ENCODE data around the gene POGK. TPM values are rescaled to one million over a fixed set of nuclear protein-coding genes. Genes with fewer than 3 reads are reported as not detected.

POGK gene
- total RNA-seq, 2 donors from 2014 or later, result 28.9 to 32.0 TPM

GRCh38 chr1:166888373-166889111 is 49.3 kb downstream of the POGK start:
- no peak for DNase-seq (ENCODE audit: low spot score)
- intact Hi-C loops (cut with DNase I), result loop anchor here in 1 of 2 donors (10.0 kb wide), 1 partner anchor 166 kb away; no protein-coding TSS in a partner anchor

- intact Hi-C loops (cut with DNase I), result loop anchor here in 1 of 2 donors (10.0 kb wide), 1 partner anchor 165 kb away; no protein-coding TSS in a partner anchor
- DNase-seq (ENCODE audit: low spot score), result no peak
These were observed 50.5 kb downstream of the POGK start for GRCh38 chr1:166889776-166890175.

GRCh38 chr1:166895766-166896165 is 56.5 kb downstream of the POGK start:
- DNase-seq (ENCODE audit: low spot score), result no peak
- intact Hi-C loops (cut with DNase I), result no loop called here

GRCh38 chr1:166899769-166900168 is 60.5 kb downstream of the POGK start:
- intact Hi-C loops (cut with DNase I), result no loop called here
- no peak for DNase-seq (ENCODE audit: low spot score)

- intact Hi-C loops (cut with DNase I), result no loop called here
- DNase-seq (ENCODE audit: low spot score), result no peak
These were observed 61.7 kb downstream of the POGK start for GRCh38 chr1:166900987-166901386.

- intact Hi-C loops (cut with DNase I), result no loop called here
- DNase-seq (ENCODE audit: low spot score), result no peak
These were observed 63.0 kb downstream of the POGK start for GRCh38 chr1:166902279-166902678.

- DNase-seq (ENCODE audit: low spot score), result no peak
- intact Hi-C loops (cut with DNase I), result no loop called here
These were observed 64.0 kb downstream of the POGK start for GRCh38 chr1:166903232-166903631.

GRCh38 chr1:166905136-166905535 is 65.9 kb downstream of the POGK start:
- DNase-seq (ENCODE audit: low spot score), result no peak
- intact Hi-C loops (cut with DNase I), result no loop called here

- no peak for DNase-seq (ENCODE audit: low spot score)
- intact Hi-C loops (cut with DNase I), result no loop called here
These were observed 66.6 kb downstream of the POGK start for GRCh38 chr1:166905900-166906299.

Other genes with a start within 250 kb of the POGK start
- 1 to 10 TPM; 8.7 to 9.6 TPM for gene TADA1, start 36.8 kb downstream of the POGK start, total RNA-seq
- gene ILDR2, start 136.1 kb downstream of the POGK start, total RNA-seq, result under 1 TPM; 0.10 to 0.14 TPM
- gene MAEL, start 149.8 kb downstream of the POGK start, total RNA-seq, result under 1 TPM in 1 of 2 donors, not detected in 1; 0.23 TPM